Fibroblast of pulmonary artery (primary cell): Measurements from ENCODE around the gene SLC35F4.
A peak's percentile ranks its signal among the peaks of the same experiment; 100 is the strongest.

Experiments used
- DNase-seq: peaks from one replicate; pipeline ENCODE4 v3.0.0-alpha.2; 2010; ENCODE audit warnings: low read depth
- H3K4me3 ChIP-seq: replicated peaks from 2 replicates; pipeline ENCODE4 v1.5.1; 2011; ENCODE audit warnings: low read depth, mild to moderate bottlenecking, control low read depth, low read length, moderate library complexity
- CTCF ChIP-seq: IDR thresholded peaks from 2 replicates; pipeline ENCODE4 v1.5.1; 2011; ENCODE audit warnings: mild to moderate bottlenecking, control low read depth, low read length, inconsistent platforms; ENCODE audit errors: missing control alignments

Gene SLC35F4

GRCh38 chr14:57549765-57550420 is 316.0 kb downstream of the SLC35F4 start:
- no peak for DNase-seq
- TF ChIP-seq CTCF, result no peak
- no peak overlapping the region for H3K4me3 ChIP-seq

GRCh38 chr14:57549016-57549564 is 316.8 kb downstream of the SLC35F4 start:
- H3K4me3 ChIP-seq, result no peak overlapping the region
- DNase-seq, result no peak
- no peak for TF ChIP-seq CTCF

- DNase-seq, result no peak
- TF ChIP-seq CTCF, result no peak
- no peak overlapping the region for H3K4me3 ChIP-seq
These were observed 318.8 kb downstream of the SLC35F4 start for GRCh38 chr14:57547131-57547530.

GRCh38 chr14:57533214-57533613 is 332.7 kb downstream of the SLC35F4 start:
- peak; percentile 31 for DNase-seq
- H3K4me3 ChIP-seq, result no peak overlapping the region
- peak; percentile 46 for TF ChIP-seq CTCF

GRCh38 chr14:57530571-57530970 is 335.3 kb downstream of the SLC35F4 start:
- no peak for DNase-seq
- H3K4me3 ChIP-seq, result no peak overlapping the region
- no peak for TF ChIP-seq CTCF

GRCh38 chr14:57526942-57527341 is 338.9 kb downstream of the SLC35F4 start:
- DNase-seq, result no peak

More at GRCh38 chr14:57526942-57527341, 338.9 kb downstream of the SLC35F4 start:
- TF ChIP-seq CTCF, result no peak
- H3K4me3 ChIP-seq, result no peak overlapping the region
